22Rv1 (cell line): ENCODE data around the gene SLC6A6.

ENCODE experiments used
- ZFX ChIP-seq: fragments of 450-650 bp; IDR thresholded peaks from 2 replicates; pipeline ENCODE4 v1.6.1; 2017; ENCODE audit warnings: antibody characterized with exemption, borderline replicate concordance
- TF ChIP-seq, protein P1 (sequence below): fragments of 450-650 bp; IDR thresholded peaks from 2 replicates; pipeline ENCODE4 v1.5.1; 2017; ENCODE audit warnings: mild to moderate bottlenecking

DNA sequence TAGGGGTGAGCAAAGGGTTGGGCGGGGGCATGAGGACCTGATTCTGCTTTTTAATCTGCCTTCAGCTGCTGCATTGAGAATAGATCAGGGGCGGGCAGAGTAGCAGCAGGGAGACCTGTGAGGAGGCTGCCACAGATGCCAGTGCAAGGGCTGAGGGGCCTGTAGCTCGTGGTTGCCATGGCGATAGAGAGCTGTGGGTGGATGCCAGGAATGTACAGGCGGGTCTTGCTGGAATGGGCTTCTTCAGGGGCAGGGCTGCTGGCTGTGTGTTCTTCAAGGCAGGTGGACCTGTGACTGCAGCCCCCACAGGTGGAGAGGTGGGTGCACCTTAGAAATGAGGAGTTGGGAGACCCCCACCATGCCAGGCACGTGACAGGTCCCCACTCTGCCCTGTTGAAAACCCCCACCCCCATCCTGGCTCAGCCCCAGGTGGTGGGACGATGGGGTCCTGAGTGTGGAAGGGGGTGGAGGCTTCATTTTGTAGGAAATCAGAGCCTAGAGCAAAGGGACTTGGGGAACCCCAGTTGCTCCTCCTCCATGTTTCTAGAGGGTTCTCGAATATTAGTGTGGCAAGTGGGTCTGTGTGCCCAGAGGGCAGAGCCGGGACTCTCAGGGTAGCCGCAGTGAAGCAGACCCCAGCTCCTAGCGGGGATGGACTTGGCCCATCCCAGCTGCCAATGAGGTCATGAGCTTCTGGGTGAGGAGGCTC, 38.3 kb downstream of the SLC6A6 start:
- TF ChIP-seq, protein P1, sequence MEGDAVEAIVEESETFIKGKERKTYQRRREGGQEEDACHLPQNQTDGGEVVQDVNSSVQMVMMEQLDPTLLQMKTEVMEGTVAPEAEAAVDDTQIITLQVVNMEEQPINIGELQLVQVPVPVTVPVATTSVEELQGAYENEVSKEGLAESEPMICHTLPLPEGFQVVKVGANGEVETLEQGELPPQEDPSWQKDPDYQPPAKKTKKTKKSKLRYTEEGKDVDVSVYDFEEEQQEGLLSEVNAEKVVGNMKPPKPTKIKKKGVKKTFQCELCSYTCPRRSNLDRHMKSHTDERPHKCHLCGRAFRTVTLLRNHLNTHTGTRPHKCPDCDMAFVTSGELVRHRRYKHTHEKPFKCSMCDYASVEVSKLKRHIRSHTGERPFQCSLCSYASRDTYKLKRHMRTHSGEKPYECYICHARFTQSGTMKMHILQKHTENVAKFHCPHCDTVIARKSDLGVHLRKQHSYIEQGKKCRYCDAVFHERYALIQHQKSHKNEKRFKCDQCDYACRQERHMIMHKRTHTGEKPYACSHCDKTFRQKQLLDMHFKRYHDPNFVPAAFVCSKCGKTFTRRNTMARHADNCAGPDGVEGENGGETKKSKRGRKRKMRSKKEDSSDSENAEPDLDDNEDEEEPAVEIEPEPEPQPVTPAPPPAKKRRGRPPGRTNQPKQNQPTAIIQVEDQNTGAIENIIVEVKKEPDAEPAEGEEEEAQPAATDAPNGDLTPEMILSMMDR, result no peak
- TF ChIP-seq ZFX, result no peak
